GM19397 (cell line): ENCODE data around the gene SNX9.

Experiments used
- ATAC-seq: cut with Tn5 transposase; IDR thresholded peaks from one replicate; pipeline ENCODE4 v1.9.1; 2021; ENCODE audit warnings: mild to moderate bottlenecking, moderate library complexity; ENCODE audit not compliant: unreplicated experiment

SNX9 gene

DNA sequence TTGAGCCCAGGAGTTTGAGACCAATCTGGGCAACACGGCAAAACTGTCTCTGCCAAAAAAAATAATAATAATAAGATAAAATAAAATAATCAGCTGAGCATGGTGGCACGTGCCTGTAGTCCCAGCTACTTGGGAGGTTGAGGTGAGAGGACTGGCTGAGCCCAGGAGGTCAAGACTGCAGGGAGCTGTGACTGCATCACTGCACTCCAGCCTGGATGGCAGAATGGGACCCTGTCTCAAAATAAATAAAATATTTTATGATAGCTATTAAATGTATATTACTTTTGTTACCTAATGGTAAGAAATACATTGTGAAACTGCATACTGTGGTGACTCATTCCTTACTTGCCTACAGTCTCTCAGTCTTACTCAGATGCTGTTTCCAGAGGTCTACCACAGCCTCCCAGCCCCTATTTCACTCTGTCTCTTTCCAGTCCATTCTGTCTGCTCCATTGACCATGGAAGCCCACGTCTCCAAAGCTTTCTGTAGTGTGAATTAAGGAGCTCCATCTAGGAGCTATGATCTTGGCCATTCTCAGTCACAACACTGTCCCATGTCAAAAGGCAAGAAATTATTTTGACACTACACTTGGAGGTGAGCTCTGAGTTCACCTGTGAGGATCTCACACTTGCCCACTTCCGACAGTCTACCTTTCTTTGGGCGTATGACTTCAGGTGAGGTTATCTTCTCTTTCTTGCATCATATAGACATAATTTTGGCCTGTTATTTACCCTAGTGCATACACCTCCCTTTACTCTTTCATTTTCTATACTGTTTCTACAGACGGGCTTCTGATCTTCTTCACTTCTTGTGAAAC, 22.4 kb upstream of the SNX9 start:
- peak; percentile 88 for ATAC-seq

GRCh38 chr6:157804448-157805327, 18.4 kb upstream of the SNX9 start:
- ATAC-seq = no peak

- ATAC-seq = no peak
Measured at GRCh38 chr6:157806131-157806855, 16.8 kb upstream of the SNX9 start.

GRCh38 chr6:157806856-157807215, 16.2 kb upstream of the SNX9 start:
- ATAC-seq = no peak

- no peak for ATAC-seq
Measured at GRCh38 chr6:157808405-157808950, 14.6 kb upstream of the SNX9 start.

GRCh38 chr6:157809613-157810012, 13.4 kb upstream of the SNX9 start:
- no peak for ATAC-seq

DNA sequence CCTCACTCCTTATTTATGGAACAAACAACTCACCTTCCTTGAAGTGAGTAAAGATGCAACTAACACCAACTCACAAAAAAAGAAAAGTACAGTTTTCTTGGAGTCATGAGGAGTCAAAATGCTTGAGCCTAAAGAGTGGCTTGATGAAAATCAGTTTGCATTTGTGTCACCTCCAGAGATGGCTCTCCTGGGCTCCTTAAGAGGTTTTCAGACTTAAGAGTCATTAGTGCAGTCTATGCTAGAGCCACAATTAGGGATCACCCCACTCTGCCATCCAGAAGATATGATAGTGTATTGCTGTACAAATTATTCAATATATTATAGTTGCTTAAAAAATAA, 11.9 kb upstream of the SNX9 start:
- no peak for ATAC-seq

GRCh38 chr6:157811476-157812173, 11.4 kb upstream of the SNX9 start:
- no peak for ATAC-seq

DNA sequence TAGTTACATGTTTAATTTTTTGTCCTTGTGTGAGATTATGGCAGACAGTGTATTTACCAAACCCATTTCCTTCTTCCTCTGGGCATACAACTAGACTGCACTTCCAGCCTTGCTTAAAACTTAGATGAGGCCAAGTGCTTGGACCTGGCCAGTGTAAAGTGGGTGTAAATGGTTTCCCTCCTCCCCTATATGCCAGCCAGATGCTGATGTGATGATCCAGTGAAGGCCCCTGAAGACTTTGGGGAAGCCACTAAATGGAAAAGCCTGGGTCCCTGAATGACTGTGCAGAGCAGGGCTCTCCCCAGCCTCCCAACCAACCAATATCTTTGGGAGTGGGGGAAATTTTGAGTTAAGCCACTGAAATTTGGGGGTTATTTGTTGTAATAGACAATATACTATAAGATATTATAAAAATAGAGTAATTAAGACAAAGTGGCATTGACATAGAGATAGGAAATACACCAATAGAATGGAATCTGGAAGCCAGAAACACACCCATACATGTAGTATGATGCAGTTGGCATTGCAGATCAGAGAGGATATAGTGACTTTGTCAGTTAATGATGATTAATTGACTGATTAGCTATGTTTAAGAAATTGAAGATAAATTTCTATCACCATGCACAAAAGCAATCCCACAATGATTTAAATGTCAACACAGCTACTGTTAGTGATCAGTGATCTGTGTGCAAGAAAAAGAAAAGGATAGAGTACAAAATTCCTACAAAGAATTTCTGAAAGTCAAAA, 10.4 kb upstream of the SNX9 start:
- ATAC-seq = no peak

DNA sequence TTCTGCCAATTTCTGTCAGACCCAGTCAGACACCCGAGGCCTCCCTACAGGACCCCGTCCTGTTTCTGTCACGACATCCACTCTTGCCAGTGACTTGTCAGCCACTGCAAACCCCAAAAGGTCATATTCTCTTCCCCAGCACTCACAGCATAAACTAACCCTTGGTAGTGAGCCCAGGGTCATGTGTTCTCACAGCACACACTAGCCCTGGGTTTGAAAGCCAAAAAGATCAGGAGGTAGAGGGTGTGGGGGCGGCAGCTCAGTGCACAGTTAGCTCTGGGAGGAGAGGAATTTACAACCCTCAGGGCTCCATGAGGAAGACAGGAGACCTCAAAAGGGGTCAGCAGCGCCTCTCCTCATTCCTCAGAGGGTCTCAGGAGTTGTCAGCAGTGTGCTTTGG, 9.9 kb upstream of the SNX9 start:
- ATAC-seq = no peak

DNA sequence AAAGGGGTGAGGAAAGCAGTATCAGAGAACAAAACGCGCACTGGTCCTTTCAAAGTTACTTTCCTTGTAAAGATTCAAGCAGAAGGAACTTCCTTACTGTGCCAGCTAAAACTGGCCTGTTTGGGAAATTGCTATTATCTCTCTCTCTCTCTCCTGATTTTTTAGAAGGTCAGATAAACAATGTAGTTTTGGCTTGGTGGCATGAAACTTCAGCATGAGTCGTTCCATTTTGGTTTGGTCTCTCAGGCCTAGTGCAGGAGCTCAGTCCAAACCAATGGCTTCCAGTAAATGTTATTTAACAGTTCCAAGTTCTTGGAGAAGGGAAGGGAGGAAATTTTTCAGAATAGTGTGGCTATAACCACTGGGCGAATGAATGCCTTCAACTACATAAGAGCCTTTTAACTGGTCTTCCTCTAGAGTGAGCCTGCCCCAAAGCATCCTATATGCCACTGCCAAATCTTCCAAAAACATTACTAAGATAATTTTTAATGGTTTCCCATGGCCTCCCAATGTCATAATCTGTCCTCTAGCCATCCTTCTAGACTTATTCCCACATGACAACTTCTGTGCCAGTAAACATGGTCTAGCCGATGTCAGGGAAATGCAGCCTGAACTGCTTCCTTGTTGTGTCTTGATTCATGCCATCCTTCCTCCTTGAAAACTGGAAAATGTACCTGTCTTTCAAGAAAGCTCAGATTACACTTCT, 9.1 kb upstream of the SNX9 start:
- ATAC-seq = no peak

DNA sequence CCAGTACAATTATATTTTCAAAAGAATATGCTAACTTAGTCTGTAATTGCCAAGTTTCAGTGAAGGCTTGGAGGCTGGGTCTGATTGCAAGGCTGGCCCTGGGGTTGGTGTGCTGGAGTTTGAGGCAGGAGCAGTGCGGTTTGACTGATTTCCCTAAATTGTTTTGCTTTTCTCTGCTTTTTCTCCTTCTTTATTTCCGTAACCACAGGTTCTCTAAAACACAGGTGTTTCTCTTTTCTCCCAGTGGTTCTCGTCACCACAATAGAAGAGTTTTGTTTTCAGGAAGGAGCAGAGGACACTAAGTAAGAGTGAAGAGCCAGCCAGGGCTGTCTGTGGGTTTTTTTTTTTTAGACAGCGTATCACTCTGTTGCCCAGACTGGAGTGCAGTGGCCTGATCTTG, 8.2 kb upstream of the SNX9 start:
- no peak for ATAC-seq

GRCh38 chr6:157821342-157822033, 1.6 kb upstream of the SNX9 start:
- no peak for ATAC-seq

- no peak for ATAC-seq
Measured at GRCh38 chr6:157822245-157823000, 623 bp upstream of the SNX9 start.

DNA sequence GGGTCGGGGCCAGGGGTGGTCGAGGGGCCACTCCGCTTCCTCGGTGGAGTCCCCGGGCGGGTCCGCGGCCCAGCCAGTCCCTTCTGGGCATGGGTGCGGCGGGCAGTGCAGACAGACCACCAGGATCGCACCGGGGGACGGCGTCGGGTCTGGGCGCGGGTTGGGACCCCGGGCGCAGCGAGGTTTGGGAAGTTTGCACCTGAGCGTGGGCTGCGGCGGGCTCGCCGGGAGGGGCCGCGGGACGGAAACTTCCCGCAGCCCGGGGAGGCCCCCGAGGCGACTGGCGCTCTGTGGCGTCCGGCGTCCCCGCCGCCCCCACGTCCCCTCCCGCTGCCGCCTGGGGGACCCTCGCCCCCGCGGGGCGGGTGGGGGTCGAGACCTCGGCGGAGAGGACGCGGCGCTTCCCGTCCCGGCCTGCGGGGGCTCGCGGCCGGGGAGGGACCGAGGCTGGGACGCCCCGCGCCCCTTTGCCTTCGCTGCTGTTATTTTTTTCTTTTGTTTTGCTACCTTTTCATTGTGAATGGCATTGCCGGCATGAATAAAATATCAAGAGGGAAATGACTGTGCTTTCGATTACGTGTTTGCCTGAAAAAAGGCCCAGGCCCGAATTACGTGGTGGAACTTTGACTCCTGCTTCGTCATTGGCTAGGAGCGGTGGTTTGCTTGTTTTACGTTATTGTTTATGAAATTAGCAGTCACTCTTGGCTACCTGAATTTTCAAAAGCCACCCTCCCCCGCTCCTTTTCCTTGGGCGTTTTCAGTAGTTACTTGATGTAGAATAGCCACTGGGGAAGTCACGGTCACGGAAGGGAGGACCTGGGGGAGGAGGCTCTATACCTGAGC, 703 bp downstream of the SNX9 start:
- ATAC-seq = peak; percentile 34

GRCh38 chr6:157825243-157825904, 2.3 kb downstream of the SNX9 start:
- no peak for ATAC-seq
